H1 (cell line): ENCODE measurements around the gene FBXL16. TPM values are rescaled to one million over a fixed set of nuclear protein-coding genes. Genes with fewer than 3 reads are reported as not detected.
A peak's percentile ranks its signal among the peaks of the same experiment; 100 is the strongest.

Experiments used
- CTCF ChIA-PET: fragments of 300-600 bp; sonication (Branson Sonifier 250); formaldehyde crosslinking; loops from one replicate; lab custom pipeline; 2021; ENCODE audit not compliant: partially characterized antibody; lab: Charles Lee
- POLR2A ChIA-PET: fragments of 300-600 bp; sonication (Branson Sonifier 250); formaldehyde crosslinking; loops from one replicate; lab custom pipeline; 2021; ENCODE audit warnings: inconsistent platforms; ENCODE audit not compliant: partially characterized antibody; lab: Charles Lee
- DNase-seq, 2 experiments: peaks; one replicate each; pipeline versions ENCODE4 v3.0.0 to v3.0.0-alpha.2; 2010 to 2022; ENCODE audit warnings: low spot score in 2 of 2, low read depth in 1 of 2, mixed read lengths in 1 of 2
- FAIRE-seq: peaks from 2 replicates; lab custom pipeline; 2011; peaks lifted over from hg19 to GRCh38; lab: Jason Lieb, UNC
- H2AFZ ChIP-seq: 2 replicates; pipeline ENCODE4 v1.8.1; 2012; ENCODE audit warnings: low read length, inconsistent platforms
- H2AK5ac ChIP-seq: 2 replicates; pipeline ENCODE4 v1.6.1; 2013; ENCODE audit warnings: low read depth, low read length
- H2BK120ac ChIP-seq: replicated peaks from 2 replicates; pipeline ENCODE3; 2013; ENCODE audit warnings: low read depth, low read length, inconsistent platforms
- H2BK12ac ChIP-seq: 2 replicates; pipeline ENCODE4 v1.6.1; 2013; ENCODE audit warnings: low read depth, low read length
- H2BK15ac ChIP-seq: 2 replicates; pipeline ENCODE4 v1.6.1; 2013; ENCODE audit warnings: low read length
- H2BK20ac ChIP-seq: 2 replicates; pipeline ENCODE4 v1.6.1; 2013; ENCODE audit warnings: low read length
- H2BK5ac ChIP-seq: 2 replicates; pipeline ENCODE4 v1.6.1; 2013; ENCODE audit warnings: low read depth, low read length
- H3K14ac ChIP-seq: 2 replicates; pipeline ENCODE4 v1.6.1; 2013; ENCODE audit warnings: inconsistent platforms; ENCODE audit not compliant: insufficient read length
- H3K18ac ChIP-seq: 2 replicates; pipeline ENCODE4 v1.6.1; 2013; ENCODE audit warnings: low read length; ENCODE audit errors: extremely low read depth
- H3K23ac ChIP-seq: 2 replicates; pipeline ENCODE4 v1.6.1; 2013; ENCODE audit warnings: inconsistent platforms; ENCODE audit not compliant: insufficient read length
- H3K23me2 ChIP-seq: 2 replicates; pipeline ENCODE4 v1.6.1; 2013; ENCODE audit warnings: low read depth, low read length
- H3K27ac ChIP-seq: 2 replicates; pipeline ENCODE4 v1.6.1; 2011; ENCODE audit warnings: low read depth, low read length, inconsistent platforms
- H3K27me3 ChIP-seq, 4 experiments: replicated peaks in 1 of 4; 1 replicate in 1 of 4; 2 replicates in 3 of 4; pipeline versions ENCODE4 v1.6.1 to v1.8.1; 2011 to 2013; ENCODE audit warnings: low read length in 3 of 4, mild to moderate bottlenecking in 3 of 4, inconsistent platforms in 2 of 4, mixed read lengths in 2 of 4, moderate library complexity in 1 of 4; ENCODE audit not compliant: control insufficient read depth in 3 of 4, insufficient read depth in 3 of 4; ENCODE audit errors: extremely low read depth in 1 of 4
- H3K36me3 ChIP-seq, 4 experiments: 2 replicates each; pipeline versions ENCODE4 v1.6.1 to v1.8.1; 2011 to 2013; ENCODE audit warnings: mild to moderate bottlenecking in 4 of 4, low read length in 3 of 4, moderate library complexity in 2 of 4, control low read depth in 1 of 4, inconsistent platforms in 1 of 4; ENCODE audit not compliant: insufficient read depth in 4 of 4, control insufficient read depth in 2 of 4
- H3K4ac ChIP-seq: replicated peaks from 2 replicates; pipeline ENCODE3; 2013; ENCODE audit warnings: low read length, low read depth, mixed read lengths, inconsistent platforms; ENCODE audit not compliant: insufficient read length
- H3K4me1 ChIP-seq, 4 experiments: replicated peaks in 1 of 4; 1 replicate in 1 of 4; 2 replicates in 3 of 4; pipeline versions ENCODE4 v1.6.1 to v1.8.1; 2011 to 2013; ENCODE audit warnings: low read length in 3 of 4, inconsistent platforms in 2 of 4, mixed read lengths in 1 of 4; ENCODE audit not compliant: insufficient read depth in 4 of 4, control insufficient read depth in 3 of 4
- H3K4me2 ChIP-seq, 2 experiments: 2 replicates each; pipeline versions ENCODE4 v1.6.1 to v1.8.1; 2011 to 2013; ENCODE audit warnings: low read depth in 2 of 2, low read length in 2 of 2, control low read depth in 1 of 2, inconsistent platforms in 1 of 2, mild to moderate bottlenecking in 1 of 2; ENCODE audit not compliant: insufficient read depth in 1 of 2
- H3K4me3 ChIP-seq, 4 experiments: fragments of 200-600, 300-600 bp in 1 of 4; sonication (generic), shearing (Covaris generic), sonication (Bioruptor Twin) in 1 of 4; 2 replicates each; pipeline versions ENCODE4 v1.5.1 to v1.8.1; 2011 to 2016; ENCODE audit warnings: low read length in 4 of 4, low read depth in 3 of 4, control low read depth in 2 of 4, inconsistent platforms in 2 of 4, mild to moderate bottlenecking in 2 of 4, mixed read lengths in 1 of 4, moderate library complexity in 1 of 4; ENCODE audit not compliant: insufficient read depth in 2 of 4; ENCODE audit errors: extremely low read depth in 1 of 4
- H3K56ac ChIP-seq: replicated peaks from 2 replicates; pipeline ENCODE3; 2013; ENCODE audit warnings: low read depth, mild to moderate bottlenecking, mixed read lengths, low read length, inconsistent platforms; ENCODE audit not compliant: insufficient read length
- H3K79me1 ChIP-seq: 2 replicates; pipeline ENCODE4 v1.6.1; 2013; ENCODE audit warnings: low read depth, low read length, control low read depth
- H3K79me2 ChIP-seq, 2 experiments: 2 replicates each; pipeline versions ENCODE4 v1.6.1 to v1.8.1; 2012 to 2013; ENCODE audit warnings: low read length in 2 of 2, mild to moderate bottlenecking in 2 of 2, inconsistent platforms in 1 of 2; ENCODE audit not compliant: insufficient read depth in 2 of 2, control insufficient read depth in 1 of 2
- H3K9ac ChIP-seq, 4 experiments: replicated peaks in 1 of 4; 1 replicate in 1 of 4; 2 replicates in 3 of 4; pipeline versions ENCODE4 v1.6.1 to v1.8.1; 2011 to 2013; ENCODE audit warnings: low read depth in 3 of 4, low read length in 3 of 4, control low read depth in 2 of 4, mild to moderate bottlenecking in 2 of 4, moderate library complexity in 2 of 4, inconsistent platforms in 1 of 4; ENCODE audit errors: extremely low read depth in 1 of 4
- H3K9me3 ChIP-seq, 2 experiments: 2 replicates each; pipeline versions ENCODE4 v1.6.1 to v1.8.1; 2012 to 2013; ENCODE audit warnings: mild to moderate bottlenecking in 2 of 2, moderate library complexity in 2 of 2, control low read depth in 1 of 2, inconsistent platforms in 1 of 2, low read depth in 1 of 2, low read length in 1 of 2, mixed read lengths in 1 of 2; ENCODE audit not compliant: insufficient read depth in 2 of 2
- H4K20me1 ChIP-seq, 2 experiments: replicated peaks in 1 of 2; 2 replicates each; pipeline versions ENCODE3 to v1.8.1; 2011 to 2013; ENCODE audit warnings: inconsistent platforms in 2 of 2, low read length in 2 of 2, mild to moderate bottlenecking in 1 of 2; ENCODE audit not compliant: insufficient read depth in 2 of 2, control insufficient read depth in 1 of 2
- H4K5ac ChIP-seq: 2 replicates; pipeline ENCODE4 v1.6.1; 2013; ENCODE audit warnings: low read length, low read depth, mixed read lengths, inconsistent platforms; ENCODE audit not compliant: insufficient read length
- H4K8ac ChIP-seq: 2 replicates; pipeline ENCODE4 v1.8.0; 2013; ENCODE audit warnings: mild to moderate bottlenecking, moderate library complexity, low read length, inconsistent platforms; ENCODE audit not compliant: insufficient read depth; ENCODE audit errors: extremely low read depth
- H4K91ac ChIP-seq: replicated peaks from 2 replicates; pipeline ENCODE3; 2013; ENCODE audit warnings: low read length, mixed read lengths, inconsistent platforms; ENCODE audit not compliant: insufficient read length
- BACH1 ChIP-seq: IDR thresholded peaks from 2 replicates; pipeline ENCODE4 v1.6.1; 2012; ENCODE audit warnings: low read length, improper control_type of control experiment
- BRCA1 ChIP-seq: IDR thresholded peaks from 2 replicates; pipeline ENCODE4 v1.6.1; 2012; ENCODE audit warnings: low read depth, low read length, improper control_type of control experiment
- CBX5 ChIP-seq: fragments of 300-800, 300-1000 bp; sonication (generic); IDR thresholded peaks from 2 replicates; pipeline ENCODE4 v1.7.1; 2016; ENCODE audit warnings: antibody characterized with exemption, low read length, low read depth
- CHD1 ChIP-seq: IDR thresholded peaks from 2 replicates; pipeline ENCODE4 v1.6.1; 2012; ENCODE audit warnings: low read depth, low read length, improper control_type of control experiment
- EGR1 ChIP-seq: IDR thresholded peaks from 2 replicates; pipeline ENCODE4 v1.6.1; 2011; ENCODE audit warnings: low read depth, low read length, borderline replicate concordance
- MAFK ChIP-seq: IDR thresholded peaks from 2 replicates; pipeline ENCODE4 v1.6.1; 2012; ENCODE audit warnings: low read depth, mild to moderate bottlenecking, improper control_type of control experiment, low read length
- RBBP5 ChIP-seq: IDR thresholded peaks from 2 replicates; pipeline ENCODE4 v1.7.1; 2012; ENCODE audit warnings: low read depth, mild to moderate bottlenecking, inconsistent platforms, low read length, moderate library complexity, borderline replicate concordance
- TAF1 ChIP-seq: IDR thresholded peaks from 2 replicates; pipeline ENCODE4 v1.6.1; 2011; ENCODE audit warnings: mild to moderate bottlenecking, low read depth, low read length
- YY1 ChIP-seq: IDR thresholded peaks from 2 replicates; pipeline ENCODE4 v1.6.1; 2011; ENCODE audit warnings: low read depth, mild to moderate bottlenecking, low read length
- WGBS, 2 experiments: shearing (Covaris generic) in 1 of 2; methylation state at CpG; one replicate each; pipeline versions ENCODE4 v1.1.6 to v1.1.7; 2013 to 2015; ENCODE audit warnings: low lambda C conversion rate in 2 of 2, mixed read lengths in 2 of 2, inconsistent platforms in 1 of 2, low coverage in 1 of 2, missing lambda C conversion rate in 1 of 2; ENCODE audit not compliant: insufficient replicate concordance in 2 of 2, insufficient coverage in 1 of 2, insufficient read length in 1 of 2; ENCODE audit errors: extremely low coverage in 1 of 2, missing lambda C conversion rate in 1 of 2; 5-methylcytosine and 5-hydroxymethylcytosine counted together
- polyA plus RNA-seq, 7 experiments: library from polyadenylated mRNA; depleted of rRNA in 3 of 7; stranded (reverse) in 5 of 7; unstranded in 2 of 7; fragments of >200 nt in 5 of 7; fragments of 200-250 nt in 2 of 7; gene quantifications; 1 replicate in 5 of 7; 2 replicates in 1 of 7; 4 replicates in 1 of 7; pipeline versions ENCODE4 v1.2.1 to v1.2.3, GENCODE V29; 2011 to 2013; ENCODE audit warnings: missing spikeins in 2 of 7, mixed read lengths in 2 of 7
- total RNA-seq: library from RNA; stranded (reverse); fragmentation: NEBNext Ultra II Directional; extraction: Animal tissue kit (Norgen Biotek cat#: 25700); gene quantifications from 2 replicates; pipeline ENCODE4 v1.2.1, GENCODE V29; 2021
- TF ChIP-seq, protein P1 (sequence below): IDR thresholded peaks from 2 replicates; pipeline ENCODE4 v1.6.1; 2012; ENCODE audit warnings: inconsistent platforms
- TF ChIP-seq, protein P2 (sequence below): IDR thresholded peaks from 2 replicates; pipeline ENCODE4 v1.6.1; 2011; ENCODE audit warnings: low read depth, mild to moderate bottlenecking, low read length; ENCODE audit not compliant: insufficient read depth
- TF ChIP-seq, protein P3 (sequence below): IDR thresholded peaks from 2 replicates; pipeline ENCODE4 v1.6.1; 2011; ENCODE audit warnings: low read length, improper control_type of control experiment

Gene FBXL16
- total and polyA plus RNA-seq, 2 of the 8 experiments (the other 6 are each of a cell fraction or from before 2014, with no cell fraction given): 12.5 to 12.8 TPM

DNA sequence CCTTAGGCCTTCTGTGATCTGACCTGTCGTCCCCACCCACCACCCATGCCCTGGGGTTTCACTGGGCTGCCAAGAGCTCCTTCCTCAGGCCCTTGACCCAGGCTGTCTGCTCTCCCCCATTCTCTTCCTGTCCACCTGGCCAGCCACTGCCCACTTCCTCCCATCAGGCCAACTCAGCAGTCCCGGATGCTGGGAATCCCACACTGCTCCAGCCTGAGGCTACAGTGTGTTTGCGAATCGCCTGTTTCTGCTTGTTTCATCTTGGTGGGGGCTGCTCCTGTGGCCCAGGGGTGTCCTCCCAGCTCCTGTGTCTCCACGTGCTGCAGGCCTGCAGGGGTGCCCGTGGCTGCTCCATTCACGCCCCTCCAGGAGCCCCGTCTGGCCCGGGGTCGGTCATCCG is 8.5 kb upstream of the FBXL16 start:
- 88% methylated on average over 11 of the region's 11 CpGs; no CpG with 5 or more reads in 1 of the 2 experiments for WGBS, 2 experiments
- Histone ChIP-seq H3K14ac (no peak overlapping the region), H2AFZ (no peak overlapping the region), H3K23me2 (peaks cover 11% of the 10 kb centered on the region; the same call in 1 of the 2 replicates), H4K20me1 (peaks cover 2 to 4% of the 10 kb centered on the region in 2 experiments), H2BK5ac (no peak overlapping the region), H3K79me2 (no peaks in the 10 kb centered on the region), H3K4me2 (0 out of 4 replicates have a peak overlapping the region, but pooled peaks of 1 of the 2 experiments have one; percentile 53), H3K4me3 (no peak overlapping the region), H3K56ac (no peak overlapping the region), H3K9me3 (no peaks in the 10 kb centered on the region), H2AK5ac (peak overlapping the region; percentile 75; the same call in 1 of the 2 replicates), H3K4ac (no peak overlapping the region), H4K5ac (no peak overlapping the region), H4K91ac (no peak overlapping the region), H3K4me1 (peaks cover 0 to 23% (median 14%) of the 10 kb centered on the region in 4 experiments; a peak in 5 of 7 replicates), H4K8ac (peak overlapping the region; percentile 17; the same call in 1 of the 2 replicates), H2BK120ac (no peak overlapping the region), H2BK12ac (no peak overlapping the region), H3K23ac (no peak overlapping the region), H3K79me1 (no peaks in the 10 kb centered on the region), H3K9ac (no peak overlapping the region), H3K27ac (no peak overlapping the region), H3K36me3 (no peaks in the 10 kb centered on the region), H2BK15ac (no peak overlapping the region), H2BK20ac (no peak overlapping the region), H3K18ac (no peak overlapping the region), H3K27me3 (peaks cover 1 to 56% (median 29%) of the 10 kb centered on the region in 4 experiments)
- CTCF ChIA-PET: interaction anchor here (0.8 to 33.4 kb wide), 7 partner anchors 11 to 168 kb away, joined by 3 to 977 read pairs (median 5); partner anchors contain the start of genes ANTKMT, CCDC78, CHTF18 and CIAO3
- DNase-seq (no peak), FAIRE-seq (no peak)
- POLR2A ChIA-PET: interaction anchor here (0.8 to 20.9 kb wide), 5 partner anchors 13 to 69 kb away, joined by 3 to 353 read pairs (median 4); partner anchors contain the start of genes ANTKMT, CCDC78, HAGHL and JMJD8
- TF ChIP-seq CHD1: no peak
- TF ChIP-seq BRCA1: no peak
- TF ChIP-seq, protein P1, sequence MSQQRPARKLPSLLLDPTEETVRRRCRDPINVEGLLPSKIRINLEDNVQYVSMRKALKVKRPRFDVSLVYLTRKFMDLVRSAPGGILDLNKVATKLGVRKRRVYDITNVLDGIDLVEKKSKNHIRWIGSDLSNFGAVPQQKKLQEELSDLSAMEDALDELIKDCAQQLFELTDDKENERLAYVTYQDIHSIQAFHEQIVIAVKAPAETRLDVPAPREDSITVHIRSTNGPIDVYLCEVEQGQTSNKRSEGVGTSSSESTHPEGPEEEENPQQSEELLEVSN: no peak
- TF ChIP-seq TAF1: no peak
- TF ChIP-seq, protein P2, sequence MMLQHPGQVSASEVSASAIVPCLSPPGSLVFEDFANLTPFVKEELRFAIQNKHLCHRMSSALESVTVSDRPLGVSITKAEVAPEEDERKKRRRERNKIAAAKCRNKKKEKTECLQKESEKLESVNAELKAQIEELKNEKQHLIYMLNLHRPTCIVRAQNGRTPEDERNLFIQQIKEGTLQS: no peak
- TF ChIP-seq CBX5: no peak
- TF ChIP-seq BACH1: no peak
- TF ChIP-seq, protein P3, sequence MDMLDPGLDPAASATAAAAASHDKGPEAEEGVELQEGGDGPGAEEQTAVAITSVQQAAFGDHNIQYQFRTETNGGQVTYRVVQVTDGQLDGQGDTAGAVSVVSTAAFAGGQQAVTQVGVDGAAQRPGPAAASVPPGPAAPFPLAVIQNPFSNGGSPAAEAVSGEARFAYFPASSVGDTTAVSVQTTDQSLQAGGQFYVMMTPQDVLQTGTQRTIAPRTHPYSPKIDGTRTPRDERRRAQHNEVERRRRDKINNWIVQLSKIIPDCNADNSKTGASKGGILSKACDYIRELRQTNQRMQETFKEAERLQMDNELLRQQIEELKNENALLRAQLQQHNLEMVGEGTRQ: no peak
- no peak for TF ChIP-seq EGR1
- no peak for TF ChIP-seq MAFK
- no peak for TF ChIP-seq RBBP5
- no peak for TF ChIP-seq YY1
